ENCODE data around the gene CNGA3.

The CNGA3 gene

DNA sequence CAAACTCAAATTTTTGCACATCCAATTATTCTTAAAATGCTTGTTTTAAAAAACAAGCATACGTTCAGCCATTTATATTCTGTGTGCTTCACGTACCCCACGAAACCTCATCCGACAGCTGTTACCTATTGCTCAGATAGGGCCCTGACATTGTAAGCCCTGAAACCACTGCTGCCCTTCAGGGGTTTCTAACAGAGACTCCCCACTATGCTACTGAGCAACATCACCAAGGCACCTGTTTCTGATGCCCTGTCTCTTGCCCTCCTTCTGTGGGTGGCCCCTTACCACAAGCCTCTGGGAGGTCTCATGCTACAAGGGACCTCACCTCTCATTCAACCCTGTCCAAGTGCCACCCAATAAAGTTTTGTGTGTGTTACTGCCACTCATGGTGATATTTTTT, 18.5 kb upstream of the CNGA3 start:
- DNase-seq (ENCODE audit: low read depth in 2 of 2), result no peak

DNA sequence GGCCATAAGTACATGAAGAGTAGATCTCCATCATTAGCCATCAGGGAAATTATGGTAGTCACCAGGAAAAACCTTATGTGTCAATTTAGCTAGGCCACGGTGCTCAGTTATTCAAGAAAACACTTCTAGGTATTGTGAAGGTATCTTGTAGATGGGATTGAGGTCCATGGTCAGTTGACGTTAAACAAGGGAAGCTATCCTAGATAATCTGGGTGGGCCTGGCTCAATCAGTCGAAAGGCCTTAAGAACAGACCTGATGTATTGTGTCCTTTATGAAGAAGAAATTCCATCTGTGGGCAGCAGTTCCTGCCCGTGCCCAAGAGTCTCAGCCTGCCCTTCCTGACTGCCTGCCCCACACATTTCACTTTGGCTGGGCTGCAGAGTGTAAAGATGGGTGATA, 16.7 kb upstream of the CNGA3 start:
- no peak for DNase-seq (ENCODE audit: low read depth in 2 of 2)

DNA sequence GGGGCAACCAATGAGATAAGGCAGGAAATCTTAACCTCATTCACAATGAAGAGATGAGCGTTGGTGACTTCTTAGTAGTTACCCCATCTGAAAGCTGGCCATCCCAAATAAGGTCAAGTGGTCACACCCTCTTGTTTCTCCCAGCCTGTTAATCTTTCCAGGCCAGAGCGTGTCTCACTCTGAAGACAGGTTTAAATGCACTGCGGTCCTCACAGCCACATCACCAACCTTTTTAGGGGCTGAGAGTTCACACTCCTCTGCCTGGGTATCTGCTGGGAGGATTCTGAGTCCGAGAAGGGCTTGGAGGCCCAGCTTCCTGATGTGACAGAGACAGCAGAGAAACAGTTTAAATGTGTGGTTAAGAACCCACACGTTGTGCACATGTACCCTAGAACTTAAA, 13.3 kb upstream of the CNGA3 start:
- DNase-seq (ENCODE audit: low read depth in 2 of 2), result no peak

DNA sequence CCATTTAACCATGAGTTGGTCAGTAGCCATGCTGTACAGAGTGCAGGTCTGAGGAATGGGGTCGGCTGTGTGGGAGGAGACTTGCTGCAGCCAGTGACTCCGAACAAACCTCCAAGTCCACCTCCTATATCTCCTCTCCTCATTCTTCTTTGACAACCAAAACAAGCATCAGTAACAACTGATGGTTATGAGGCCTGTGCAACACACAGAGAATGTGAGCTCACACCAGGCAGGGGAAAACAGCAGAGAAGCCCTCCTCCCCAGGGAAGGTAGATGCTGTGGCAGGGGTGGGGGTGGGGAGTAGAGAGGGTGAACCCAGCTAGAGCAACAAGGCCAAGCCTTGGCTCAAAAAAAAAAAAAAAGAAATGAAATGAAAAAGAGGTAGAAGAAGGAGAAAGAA, 12.3 kb upstream of the CNGA3 start:
- DNase-seq (ENCODE audit: low read depth in 2 of 2), result no peak

DNA sequence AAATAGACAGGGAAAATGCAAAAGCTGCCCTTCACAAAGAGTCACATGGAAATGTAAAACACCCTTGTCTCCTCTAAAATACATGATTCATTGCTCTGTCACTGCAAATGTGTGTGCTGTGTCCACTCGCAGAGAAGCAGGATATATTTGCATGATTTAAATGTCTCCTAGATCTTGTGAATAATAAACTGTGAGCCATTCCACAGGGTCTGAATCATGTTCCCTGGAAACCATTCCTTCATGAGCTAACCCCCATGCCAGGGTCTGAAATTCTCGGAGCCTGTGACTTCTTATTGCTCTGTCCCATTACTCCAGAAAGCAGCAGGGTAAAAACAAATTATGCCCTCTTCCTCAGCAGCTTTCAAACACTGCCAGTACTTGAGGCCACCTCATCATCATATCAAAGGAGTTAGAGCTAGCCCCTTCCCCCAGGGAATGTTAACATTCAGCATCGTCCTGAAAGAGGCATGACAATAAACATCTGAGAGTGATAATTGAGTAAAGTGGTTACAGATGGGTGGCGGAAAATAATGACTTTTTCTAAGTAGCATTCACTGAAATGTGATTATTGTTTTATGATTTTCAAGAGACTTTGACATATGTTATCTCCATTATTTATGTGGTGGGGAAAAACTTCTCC, 11.7 kb upstream of the CNGA3 start:
- DNase-seq (ENCODE audit: low read depth in 2 of 2), result no peak

DNA sequence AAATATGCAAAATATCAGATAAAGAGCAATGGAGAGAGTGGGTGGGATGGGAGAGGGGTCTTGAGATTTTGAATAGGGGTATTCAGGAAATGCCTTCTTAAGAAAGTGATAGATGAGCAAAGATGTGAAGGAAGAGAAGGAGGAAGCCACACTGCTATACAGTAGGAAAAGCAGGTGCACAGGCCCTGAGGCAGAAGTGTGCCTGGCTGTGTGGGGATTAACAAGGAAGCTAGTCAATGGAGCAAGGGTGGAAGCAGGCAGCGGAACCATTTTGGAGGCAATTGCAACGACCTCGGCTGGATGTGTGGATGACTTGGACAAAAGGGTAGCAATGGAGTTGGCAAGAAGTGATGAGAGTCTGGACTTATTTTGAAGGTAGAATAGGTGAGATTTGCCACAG, 11.0 kb upstream of the CNGA3 start:
- no peak for DNase-seq (ENCODE audit: low read depth in 2 of 2)

DNA sequence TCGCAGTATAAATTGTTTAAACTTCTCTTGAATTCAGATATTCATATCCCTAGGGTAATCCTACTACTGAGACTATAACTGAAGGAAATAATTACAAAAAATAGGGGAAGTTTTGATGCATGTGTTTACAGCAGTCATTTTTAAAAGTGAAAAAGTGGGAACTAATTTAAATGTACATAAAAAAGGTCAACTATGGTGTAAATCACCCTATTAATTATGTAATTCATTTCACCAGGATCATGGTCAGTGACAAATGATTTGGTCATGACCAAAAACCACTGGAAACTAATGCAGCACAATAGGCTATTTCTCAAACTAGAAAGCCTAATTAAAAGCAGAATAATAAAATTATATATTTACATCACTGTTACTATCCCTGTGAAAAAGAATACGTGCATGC, 5.0 kb upstream of the CNGA3 start:
- DNase-seq (ENCODE audit: low read depth in 2 of 2), result no peak

DNA sequence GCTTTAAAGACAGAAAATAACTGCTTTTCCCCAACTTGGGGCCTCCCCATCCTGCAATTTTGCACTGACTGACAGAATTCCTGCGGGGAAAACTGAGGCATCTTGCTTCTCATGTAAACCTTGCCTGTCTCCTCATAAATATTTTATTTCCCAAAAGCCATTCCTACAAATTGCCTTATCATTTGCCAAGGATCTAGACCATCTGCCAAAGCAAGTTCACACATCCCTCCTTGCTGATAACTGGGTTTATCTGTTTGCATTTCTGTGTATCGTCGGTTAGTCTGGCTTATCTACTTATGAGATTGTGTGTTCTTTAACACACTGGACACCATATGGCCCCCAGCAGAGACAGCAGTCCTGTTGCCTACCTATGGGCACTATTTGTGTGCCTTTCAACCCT, 3.0 kb upstream of the CNGA3 start:
- DNase-seq (ENCODE audit: low read depth in 2 of 2), result no peak

DNA sequence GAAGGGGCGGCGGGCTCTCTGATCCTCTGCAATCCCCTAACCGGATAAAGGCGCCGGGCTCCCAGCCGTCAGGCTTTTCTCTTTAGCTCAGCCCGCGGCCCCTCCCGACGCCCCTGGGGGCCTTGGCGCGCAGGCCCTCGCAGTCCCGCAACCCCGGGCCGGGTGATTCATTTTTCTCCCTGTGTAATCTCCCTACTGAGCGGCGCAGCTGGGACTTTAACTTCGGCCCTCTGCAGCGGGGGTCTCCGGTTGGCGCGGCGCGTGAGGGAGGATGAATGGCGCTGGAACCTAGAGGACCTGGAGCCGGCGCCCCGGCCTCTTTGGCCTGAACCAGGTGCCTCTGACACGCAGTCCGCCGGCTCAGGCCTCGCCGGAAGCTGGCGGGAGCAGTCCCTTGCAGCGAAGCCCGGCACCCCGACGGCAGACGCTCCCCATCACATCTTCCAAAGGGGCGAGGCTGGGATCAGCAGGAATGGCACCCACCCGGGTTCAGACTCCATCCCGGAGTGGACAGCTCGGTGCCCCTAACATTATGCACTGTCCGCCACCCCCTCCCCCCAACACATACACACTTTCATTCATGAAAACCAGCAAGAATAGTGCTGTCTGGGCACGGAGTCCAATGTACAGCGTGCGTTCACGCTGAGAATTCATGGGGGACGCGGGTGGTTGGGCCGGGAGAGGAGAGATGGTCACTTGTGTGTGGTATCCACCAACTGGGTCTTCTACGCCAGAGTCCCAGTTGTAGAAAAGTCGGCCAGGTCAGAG, 1.2 kb downstream of the CNGA3 start:
- no peak for DNase-seq (ENCODE audit: low read depth in 2 of 2)

DNA sequence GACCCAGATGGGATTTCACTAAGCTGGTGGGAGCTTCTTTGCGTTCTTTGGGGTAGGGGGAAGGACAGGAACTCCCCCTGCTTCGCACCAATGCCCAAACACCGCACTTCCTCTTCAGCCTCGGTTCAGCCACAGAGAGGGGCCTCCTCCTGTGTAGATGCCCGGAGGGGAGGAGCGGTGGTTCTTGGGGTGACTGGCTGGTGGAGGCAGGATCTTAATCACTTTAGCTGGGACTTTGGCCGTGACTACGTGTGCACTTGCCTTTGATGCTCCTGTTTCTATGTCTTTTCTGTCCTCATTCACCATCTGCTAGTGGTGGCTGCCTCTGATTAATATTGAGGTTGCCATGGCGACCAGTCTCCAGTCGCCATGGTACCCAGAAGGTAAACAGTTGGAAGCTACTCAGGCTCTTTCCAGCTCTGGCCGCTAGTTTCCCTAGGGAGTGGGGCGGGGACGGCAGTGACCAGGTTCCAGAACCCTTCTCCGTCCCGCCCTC, 1.9 kb downstream of the CNGA3 start:
- no peak for DNase-seq (ENCODE audit: low read depth in 2 of 2)

DNA sequence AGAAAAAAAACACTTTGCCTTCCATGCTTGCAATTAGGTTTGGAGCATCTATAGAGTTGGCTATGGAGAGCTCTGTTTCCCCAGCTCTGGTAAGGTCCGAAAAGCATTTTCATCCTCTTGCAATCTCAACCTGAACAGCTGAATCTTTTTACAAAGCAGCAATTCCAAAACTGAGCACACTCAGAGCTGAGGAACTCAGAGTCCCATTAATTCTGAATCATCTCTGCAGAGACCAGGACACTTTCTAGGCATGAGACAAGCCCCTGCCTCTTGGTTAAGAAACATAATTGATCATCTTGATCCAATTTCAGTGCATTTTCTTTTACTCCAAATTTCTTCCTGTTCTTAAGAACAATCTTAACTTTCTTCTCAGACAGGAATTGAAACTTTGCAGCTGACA, 4.2 kb downstream of the CNGA3 start:
- DNase-seq (ENCODE audit: low read depth in 2 of 2), result no peak

DNA sequence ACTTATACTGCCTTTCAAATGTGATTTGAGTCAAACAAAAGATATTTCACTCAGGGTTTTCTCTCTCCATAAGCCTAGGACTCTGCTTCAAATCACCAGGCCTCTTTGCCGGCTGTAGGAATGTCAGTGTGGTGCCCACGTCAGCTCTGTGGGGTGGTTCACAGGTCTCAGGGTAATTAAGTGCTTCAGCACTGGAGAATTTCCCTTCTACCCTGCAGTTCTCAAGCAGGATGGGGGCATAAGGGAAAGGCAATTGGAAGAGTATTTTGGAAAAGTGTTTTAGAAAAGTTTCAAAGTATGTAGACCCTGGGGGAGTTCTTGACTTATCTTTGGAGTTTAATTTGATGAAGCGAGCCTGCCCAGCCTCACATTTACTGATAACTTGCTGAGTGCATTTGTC, 9.6 kb downstream of the CNGA3 start:
- no peak for DNase-seq (ENCODE audit: low read depth in 2 of 2)

DNA sequence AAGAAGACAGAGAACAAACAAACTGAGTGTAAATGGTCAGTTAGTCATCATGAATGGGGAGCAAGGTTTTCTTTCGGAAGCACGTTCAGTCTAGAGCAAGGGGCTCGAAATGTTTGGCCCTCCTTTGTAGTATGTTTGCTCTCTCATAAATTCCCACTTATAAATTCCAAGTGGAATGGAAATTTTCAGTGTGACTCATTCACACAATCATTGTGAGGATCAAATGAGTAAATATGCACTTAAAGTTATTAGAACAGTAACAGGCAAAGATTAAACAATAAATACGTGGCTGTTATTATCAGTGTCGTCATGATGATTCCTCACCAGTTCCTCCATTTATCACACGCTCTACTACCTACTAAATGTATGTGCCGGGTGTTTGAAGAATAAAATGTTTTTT, 10.5 kb downstream of the CNGA3 start:
- DNase-seq (ENCODE audit: low read depth in 2 of 2), result no peak

DNA sequence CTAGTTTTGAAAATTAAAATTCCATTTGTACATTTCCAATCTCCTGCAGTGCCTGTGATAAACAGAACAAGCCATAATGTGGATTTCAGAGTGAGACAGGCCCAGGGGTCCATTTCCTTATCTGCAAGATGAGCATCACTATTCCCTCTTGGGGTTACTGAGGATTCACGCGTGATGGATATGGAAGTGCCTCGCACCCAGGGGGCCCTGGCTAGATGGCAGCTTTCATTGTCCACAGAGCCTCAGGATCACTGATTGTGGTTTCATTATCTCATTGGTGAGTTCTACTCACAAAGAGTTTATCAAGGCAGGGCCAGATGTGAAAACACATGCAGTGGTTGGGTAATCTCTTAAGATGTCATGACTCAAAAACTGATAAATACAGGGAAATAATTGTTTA, 11.6 kb downstream of the CNGA3 start:
- DNase-seq (ENCODE audit: low read depth in 2 of 2), result no peak

DNA sequence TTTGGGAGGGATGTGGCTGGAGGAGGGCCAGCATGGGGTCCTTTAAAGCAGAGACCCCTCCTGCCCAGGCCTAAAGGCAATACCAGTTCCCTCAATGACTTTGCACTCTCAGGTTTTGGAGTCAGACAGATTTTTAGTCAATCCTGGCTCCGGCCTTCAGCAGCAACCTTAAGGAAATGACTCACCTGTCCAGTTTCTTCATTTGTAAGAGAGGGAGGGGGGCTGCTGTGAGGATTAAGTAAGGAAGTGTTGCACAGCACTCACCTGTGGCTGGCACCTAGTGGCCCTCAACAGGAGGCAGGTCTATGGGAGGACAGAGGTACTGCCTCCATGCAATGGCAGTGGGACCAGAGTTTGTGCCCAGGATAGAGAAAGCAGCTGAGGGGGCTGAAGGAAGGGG, 13.7 kb downstream of the CNGA3 start:
- DNase-seq (ENCODE audit: low read depth in 2 of 2), result no peak

DNA sequence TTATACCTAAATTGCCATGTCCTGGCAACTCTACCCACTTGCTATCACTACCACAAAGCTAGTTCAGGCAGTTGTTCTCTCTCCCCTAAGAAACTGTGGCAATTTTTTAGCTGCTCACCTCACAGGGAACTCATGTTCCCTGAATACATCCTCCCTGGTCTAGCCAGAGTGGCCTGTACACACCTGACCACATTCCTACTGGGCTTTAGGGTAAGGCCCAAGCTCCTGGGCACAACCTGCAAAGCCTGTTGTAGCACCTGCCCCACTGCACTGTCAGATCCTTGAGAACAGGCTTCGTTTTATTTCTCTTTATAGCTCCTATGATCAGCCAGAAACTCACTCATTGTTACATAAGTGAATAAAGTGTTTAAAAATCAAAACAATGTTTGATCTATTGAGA, 21.5 kb downstream of the CNGA3 start:
- DNase-seq (ENCODE audit: low read depth in 2 of 2), result no peak

DNA sequence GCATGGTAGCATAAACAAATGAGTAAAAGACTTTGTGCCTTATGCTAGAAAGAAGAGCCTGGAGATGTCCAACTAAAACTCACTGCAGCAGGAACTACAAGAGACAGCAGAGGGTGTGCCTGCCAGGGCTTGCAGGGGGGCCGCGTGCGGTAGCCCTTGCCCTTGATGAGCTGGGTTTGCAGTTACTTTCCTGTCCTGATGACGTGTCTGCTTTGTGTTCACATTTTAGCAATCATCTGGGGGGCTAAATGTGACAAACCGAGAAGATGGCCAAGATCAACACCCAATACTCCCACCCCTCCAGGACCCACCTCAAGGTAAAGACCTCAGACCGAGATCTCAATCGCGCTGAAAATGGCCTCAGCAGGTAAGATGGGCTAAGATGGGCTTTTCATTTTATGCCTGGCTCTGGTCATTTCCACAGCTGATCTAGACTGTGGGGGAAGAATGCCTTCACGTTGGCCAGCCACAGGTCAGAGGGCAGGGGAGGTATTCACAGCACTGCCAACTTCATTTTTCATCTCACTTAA, 23.5 kb downstream of the CNGA3 start:
- no peak for DNase-seq (ENCODE audit: low read depth in 2 of 2)

DNA sequence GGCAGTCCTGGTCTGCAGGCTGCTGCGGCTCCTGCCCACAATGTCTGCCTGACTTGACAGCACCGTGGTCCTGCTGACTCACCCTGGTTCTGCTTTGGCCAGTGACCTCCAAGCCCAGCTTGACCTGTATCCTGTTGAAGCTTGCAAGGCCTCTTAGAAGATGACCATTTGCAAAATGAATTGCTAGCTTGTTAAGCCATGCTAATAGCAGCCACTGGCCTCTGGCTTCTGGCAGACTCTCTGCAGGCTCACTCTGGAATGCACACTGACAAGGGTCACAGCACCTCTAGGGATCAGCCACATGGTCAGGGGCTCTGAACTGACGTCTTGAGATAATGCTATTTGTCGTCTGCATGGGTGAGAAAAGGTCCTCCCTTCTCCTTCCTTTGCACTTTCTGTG, 25.9 kb downstream of the CNGA3 start:
- DNase-seq (ENCODE audit: low read depth in 2 of 2), result no peak

DNA sequence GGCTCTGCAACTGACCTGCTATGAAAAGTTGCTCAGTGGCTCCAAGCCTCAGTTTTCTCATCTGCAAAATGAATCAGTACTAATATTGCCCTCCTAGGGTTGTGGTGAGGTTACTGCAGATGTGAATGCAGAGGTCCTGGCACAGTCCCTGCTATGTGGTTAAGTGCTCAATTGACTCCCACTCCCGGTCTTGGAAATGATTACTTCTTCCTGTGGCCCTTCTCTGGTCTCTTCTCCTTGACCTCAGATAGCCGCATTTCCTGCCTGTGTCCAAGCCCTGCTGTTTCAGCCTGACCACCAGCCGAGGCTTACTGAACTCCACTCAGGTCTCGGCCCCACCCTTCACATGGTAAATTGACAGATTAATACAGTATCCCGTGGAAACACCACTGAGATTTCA, 26.3 kb downstream of the CNGA3 start:
- DNase-seq (ENCODE audit: low read depth in 2 of 2), result no peak

DNA sequence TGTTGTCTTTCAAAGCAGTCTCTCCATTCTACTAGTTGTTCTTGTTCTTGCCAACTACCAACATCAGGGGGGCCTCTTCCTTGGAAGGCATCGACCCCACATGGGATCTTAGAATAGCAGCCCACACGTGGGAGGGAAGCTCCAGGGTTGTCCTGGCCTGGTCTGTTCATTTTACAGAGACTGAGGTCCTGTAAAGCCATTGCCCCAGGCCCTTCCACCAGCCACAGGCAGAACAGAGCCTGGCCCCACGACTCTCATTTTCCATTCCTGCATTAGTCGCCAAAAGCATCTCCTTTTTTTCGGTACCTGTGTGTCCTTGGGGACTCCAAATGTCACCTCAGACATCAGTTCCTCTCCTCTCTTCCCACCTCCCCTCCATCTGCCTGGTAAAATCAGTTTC, 28.0 kb downstream of the CNGA3 start:
- no peak for DNase-seq (ENCODE audit: low read depth in 2 of 2)

DNA sequence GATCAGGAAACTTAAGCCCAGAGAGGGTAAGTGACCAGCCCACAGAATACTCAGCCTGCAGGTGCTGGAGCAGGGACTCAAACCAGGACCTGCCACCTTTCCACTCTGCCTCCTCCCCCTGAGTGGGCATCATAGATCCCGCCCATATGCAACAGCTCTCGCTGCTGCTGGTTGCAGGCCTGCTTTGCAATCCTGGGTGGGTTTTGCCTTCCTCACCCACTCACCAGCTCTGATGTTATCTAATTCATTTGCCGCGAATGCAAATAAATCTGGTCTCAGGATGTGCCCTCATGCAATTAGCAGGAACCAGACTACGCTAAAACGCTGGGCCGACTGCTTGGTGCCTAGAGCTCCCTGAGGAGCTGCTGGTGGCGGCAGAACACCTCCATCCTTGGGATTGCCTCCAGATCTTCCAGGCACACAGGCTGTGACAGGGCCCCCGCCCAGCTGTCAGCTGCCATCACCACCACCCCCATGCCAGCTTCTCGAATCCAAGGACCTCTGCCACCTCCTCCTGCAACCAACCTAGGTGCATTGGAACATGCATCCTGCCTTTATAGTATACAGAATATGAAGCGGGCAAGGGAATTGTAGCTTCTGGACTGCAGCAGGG, 28.8 kb downstream of the CNGA3 start:
- no peak for DNase-seq (ENCODE audit: low read depth in 2 of 2)

DNA sequence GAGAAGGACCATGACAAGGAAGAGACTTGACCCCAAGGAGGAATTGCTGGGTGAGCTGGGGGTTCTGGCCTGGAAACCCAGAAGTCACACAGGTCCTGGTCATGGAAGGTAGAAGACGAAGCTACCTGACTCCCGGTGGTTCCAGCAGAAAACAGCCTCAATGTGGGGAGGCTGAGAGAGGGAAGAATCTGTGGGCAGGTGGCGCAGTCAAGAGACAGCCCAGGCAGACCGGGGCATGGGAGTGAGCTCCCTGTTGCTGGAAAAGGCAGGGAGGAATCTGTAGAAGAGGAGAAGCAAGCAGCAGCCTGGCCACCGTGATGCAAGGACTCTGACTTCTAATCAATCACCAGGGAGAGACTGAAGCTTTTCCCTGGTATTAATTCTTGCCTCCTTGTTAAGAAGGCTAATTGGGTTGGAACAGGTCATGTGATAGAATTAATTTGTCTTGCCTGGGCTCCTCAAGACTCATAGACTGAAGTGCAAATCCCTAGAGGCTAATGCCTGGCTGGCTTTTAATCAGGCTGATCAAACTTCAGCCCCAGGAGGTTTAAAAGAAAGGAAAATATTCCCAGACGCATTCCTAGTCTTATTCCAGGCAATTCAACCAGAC, 30.1 kb downstream of the CNGA3 start:
- no peak for DNase-seq (ENCODE audit: low read depth in 2 of 2)

DNA sequence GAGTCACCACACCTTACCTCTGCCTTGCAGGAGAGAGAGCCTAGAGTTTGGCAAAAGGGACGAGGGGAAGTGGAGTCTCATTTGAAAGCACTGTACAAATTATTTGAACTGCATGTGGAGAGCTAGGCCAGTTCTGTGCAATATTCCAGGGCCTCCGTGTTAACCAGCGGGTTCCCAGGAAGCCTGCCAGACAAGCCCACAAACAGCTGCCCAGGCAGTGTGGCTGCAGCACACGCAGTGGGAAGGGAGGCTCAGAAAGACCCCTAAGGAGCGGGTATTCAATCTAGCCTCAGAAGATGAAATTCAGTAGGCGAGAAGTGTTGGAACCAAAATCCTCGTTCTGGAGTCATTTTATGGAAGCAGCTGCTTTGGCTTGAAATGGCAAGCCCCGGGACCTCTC, 30.7 kb downstream of the CNGA3 start:
- no peak for DNase-seq (ENCODE audit: low read depth in 2 of 2)
